SK-N-SH (cell line): ENCODE data around the gene SMIM13. TPM values are rescaled to one million over a fixed set of nuclear protein-coding genes. Genes with fewer than 3 reads are reported as not detected.
A peak's percentile ranks its signal among the peaks of the same experiment; 100 is the strongest.

Experiments
- CTCF ChIA-PET: fragments of 300-600, 350-600 bp; formaldehyde crosslinking; extraction: SDS; loops from one replicate; lab custom pipeline; 2021; lab: Yijun Ruan, JAX
- POLR2A ChIA-PET: fragments of 350-600 bp; sonication (Branson Sonifier 250); formaldehyde crosslinking; extraction: SDS; loops from one replicate; lab custom pipeline; 2020; ENCODE audit warnings: antibody characterized with exemption, inconsistent platforms; lab: Yijun Ruan, JAX
- DNase-seq: peaks from one replicate; pipeline ENCODE4 v3.0.0; 2012
- H2AFZ ChIP-seq: fragments of 200-600 bp; sonication (generic); 2 replicates; pipeline ENCODE4 v1.8.1; 2016; ENCODE audit warnings: antibody characterized with exemption, mild to moderate bottlenecking, low read depth
- H3F3A ChIP-seq: fragments of 200-600 bp; sonication (generic); replicated peaks from 2 replicates; pipeline ENCODE3; 2016; ENCODE audit warnings: antibody characterized with exemption, mild to moderate bottlenecking; ENCODE audit not compliant: insufficient read depth
- H3K27ac ChIP-seq, 2 experiments: fragments of 200-500 bp in 1 of 2; fragments of 200-600 bp in 1 of 2; sonication (Bioruptor generic) in 1 of 2; sonication (generic), shearing (Covaris generic) in 1 of 2; 2 replicates each; pipeline versions ENCODE4 v1.5.1 to v1.6.1; 2014 to 2016; ENCODE audit warnings: low read depth in 2 of 2, inconsistent platforms in 1 of 2, low read length in 1 of 2, mild to moderate bottlenecking in 1 of 2, mixed read lengths in 1 of 2
- H3K27me3 ChIP-seq: fragments of 200-600 bp; sonication (generic), shearing (Covaris generic); 2 replicates; pipeline ENCODE4 v1.6.1; 2016; ENCODE audit warnings: mixed run types; ENCODE audit not compliant: insufficient read depth
- H3K36me3 ChIP-seq, 2 experiments: fragments of 200-500 bp in 1 of 2; fragments of 200-600 bp in 1 of 2; sonication (Bioruptor generic) in 1 of 2; sonication (generic) in 1 of 2; replicated peaks in 1 of 2; 2 replicates each; pipeline versions ENCODE3 to v1.5.1; 2014 to 2016; ENCODE audit warnings: low read length in 1 of 2, mild to moderate bottlenecking in 1 of 2; ENCODE audit not compliant: insufficient read depth in 2 of 2, control insufficient read depth in 1 of 2
- H3K4me1 ChIP-seq, 2 experiments: fragments of 200-500 bp in 1 of 2; fragments of 200-600 bp in 1 of 2; sonication (Bioruptor generic) in 1 of 2; sonication (generic), shearing (Covaris generic) in 1 of 2; 2 replicates each; pipeline versions ENCODE4 v1.5.1 to v1.6.1; 2014 to 2016; ENCODE audit warnings: low read depth in 1 of 2, low read length in 1 of 2, mixed run types in 1 of 2; ENCODE audit not compliant: insufficient read depth in 2 of 2, control insufficient read depth in 1 of 2
- H3K4me2 ChIP-seq: fragments of 200-600 bp; sonication (generic), shearing (Covaris generic); 2 replicates; pipeline ENCODE4 v1.6.1; 2017; ENCODE audit warnings: mixed run types
- H3K4me3 ChIP-seq, 2 experiments: fragments of 200-500 bp in 1 of 2; fragments of 200-600 bp in 1 of 2; sonication (Bioruptor generic) in 1 of 2; sonication (generic), shearing (Covaris generic) in 1 of 2; 2 replicates each; pipeline versions ENCODE4 v1.5.1 to v1.8.1; 2014 to 2016; ENCODE audit warnings: low read depth in 2 of 2, inconsistent platforms in 1 of 2, low read length in 1 of 2, mild to moderate bottlenecking in 1 of 2, mixed read lengths in 1 of 2, moderate library complexity in 1 of 2
- H3K79me2 ChIP-seq: fragments of 200-600 bp; sonication (generic); 2 replicates; pipeline ENCODE4 v1.8.1; 2017; ENCODE audit warnings: mild to moderate bottlenecking; ENCODE audit not compliant: insufficient read depth
- H3K9ac ChIP-seq: fragments of 200-600 bp; sonication (generic); 2 replicates; pipeline ENCODE4 v1.6.1; 2017; ENCODE audit warnings: mixed run types
- H3K9me2 ChIP-seq: fragments of 200-600 bp; sonication (generic); 2 replicates; pipeline ENCODE4 v1.6.1; 2017; ENCODE audit warnings: mixed run types
- H3K9me3 ChIP-seq: fragments of 200-600 bp; sonication (generic); 2 replicates; pipeline ENCODE4 v1.6.1; 2017; ENCODE audit warnings: mixed run types, mild to moderate bottlenecking, moderate library complexity
- H4K20me1 ChIP-seq: fragments of 200-600 bp; sonication (generic); 2 replicates; pipeline ENCODE4 v1.6.1; 2017; ENCODE audit warnings: mild to moderate bottlenecking, mixed run types; ENCODE audit not compliant: insufficient read depth
- CHD2 ChIP-seq: fragments of 150-350 bp; IDR thresholded peaks from 2 replicates; pipeline ENCODE4 v1.6.1; 2018; ENCODE audit warnings: low read length; ENCODE audit not compliant: partially characterized antibody
- EZH2phosphoT487 ChIP-seq: fragments of 200-600 bp; sonication (generic); IDR thresholded peaks from 2 replicates; pipeline ENCODE4 v1.6.1; 2017; ENCODE audit warnings: low read depth, mixed run types, mild to moderate bottlenecking, antibody characterized with exemption, moderate library complexity, borderline replicate concordance
- FOXM1 ChIP-seq: IDR thresholded peaks from 2 replicates; pipeline ENCODE4 v1.4.0; 2012; ENCODE audit warnings: low read depth, mild to moderate bottlenecking
- GABPA ChIP-seq: IDR thresholded peaks from 2 replicates; pipeline ENCODE4 v1.4.0; 2012; ENCODE audit warnings: low read depth, mild to moderate bottlenecking
- JUND ChIP-seq: IDR thresholded peaks from 2 replicates; pipeline ENCODE4 v1.4.0; 2012
- MXI1 ChIP-seq: IDR thresholded peaks from 2 replicates; pipeline ENCODE4 v1.6.1; 2012; ENCODE audit warnings: mild to moderate bottlenecking, low read depth, low read length, improper control_type of control experiment
- NRF1 ChIP-seq: IDR thresholded peaks from 2 replicates; pipeline ENCODE4 v1.6.1; 2012; ENCODE audit warnings: low read depth, mild to moderate bottlenecking, low read length
- POLR2AphosphoS5 ChIP-seq: IDR thresholded peaks from 2 replicates; pipeline ENCODE4 v1.6.1; 2012; ENCODE audit warnings: low read depth, low read length
- RAD21 ChIP-seq: IDR thresholded peaks from 2 replicates; pipeline ENCODE4 v1.6.1; 2012; ENCODE audit warnings: mild to moderate bottlenecking, low read length
- RCOR1 ChIP-seq: fragments of 150-350 bp; IDR thresholded peaks from 2 replicates; pipeline ENCODE4 v1.6.1; 2017; ENCODE audit warnings: antibody characterized with exemption, low read length
- RFX5 ChIP-seq: IDR thresholded peaks from 2 replicates; pipeline ENCODE4 v1.6.1; 2012; ENCODE audit warnings: mild to moderate bottlenecking, improper control_type of control experiment, low read length
- RXRA ChIP-seq: IDR thresholded peaks from 2 replicates; pipeline ENCODE4 v1.4.0; 2012; ENCODE audit warnings: low read depth, mild to moderate bottlenecking, borderline replicate concordance
- SIN3A ChIP-seq: IDR thresholded peaks from 2 replicates; pipeline ENCODE4 v1.6.1; 2012; ENCODE audit warnings: low read depth, mild to moderate bottlenecking, low read length, moderate library complexity, borderline replicate concordance
- TAF1 ChIP-seq: IDR thresholded peaks from 2 replicates; pipeline ENCODE4 v1.6.1; 2012; ENCODE audit warnings: low read depth, mild to moderate bottlenecking, low read length, moderate library complexity, borderline replicate concordance
- TEAD4 ChIP-seq: IDR thresholded peaks from 2 replicates; pipeline ENCODE4 v1.4.0; 2012; ENCODE audit warnings: mild to moderate bottlenecking, borderline replicate concordance; ENCODE audit not compliant: insufficient read depth
- YY1 ChIP-seq: IDR thresholded peaks from 2 replicates; pipeline ENCODE4 v1.4.0; 2012; ENCODE audit warnings: low read depth, mild to moderate bottlenecking
- WGBS: methylation state at CpG from one replicate; pipeline ENCODE4 v1.1.6; 2017; ENCODE audit warnings: low lambda C conversion rate; 5-methylcytosine and 5-hydroxymethylcytosine counted together
- polyA plus RNA-seq, 3 experiments: library from polyadenylated mRNA; depleted of rRNA; stranded (reverse); fragments of >200 nt; gene quantifications; 2 replicates each; pipeline ENCODE4 v1.2.3, GENCODE V29; 2012
- TF ChIP-seq, protein P1 (sequence below): IDR thresholded peaks from 2 replicates; pipeline ENCODE4 v1.4.0; 2012; ENCODE audit warnings: low read depth, borderline replicate concordance
- TF ChIP-seq, protein P2 (sequence below): IDR thresholded peaks from 2 replicates; pipeline ENCODE4 v1.4.0; 2012; ENCODE audit warnings: low read depth
- TF ChIP-seq, protein P3 (sequence below): fragments of 200-600 bp; sonication (generic); IDR thresholded peaks from 2 replicates; pipeline ENCODE4 v1.6.1; 2017; ENCODE audit warnings: antibody characterized with exemption, mild to moderate bottlenecking, moderate library complexity

The SMIM13 gene
- polyA plus RNA-seq, 1 of the 3 experiments (the other 2 are of a cell fraction) = 2.1 TPM

DNA sequence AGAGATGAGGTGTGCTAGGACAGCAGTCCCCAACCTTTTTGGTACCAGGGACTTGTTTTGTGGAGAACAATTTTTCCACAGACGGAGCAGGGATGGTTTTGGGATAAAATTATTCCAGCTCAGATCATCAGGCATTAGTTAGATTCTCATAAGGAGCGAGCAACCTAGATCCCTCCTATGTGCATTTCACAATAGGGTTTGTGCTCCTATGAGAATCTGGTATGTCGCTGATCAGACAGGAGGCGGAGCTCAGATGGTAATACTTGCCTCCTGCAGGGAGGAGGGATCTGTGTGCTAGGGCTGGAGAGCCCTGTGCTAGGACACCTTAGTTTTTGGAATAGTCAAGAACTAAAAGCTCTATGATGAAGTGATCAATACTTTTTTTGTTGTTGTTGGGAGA lies 2.5 kb downstream of the SMIM13 start:
- Histone ChIP-seq H3K27me3 (no peaks in the 10 kb centered on the region), H3K36me3 (peaks cover 0 to 29% of the 10 kb centered on the region in 2 experiments), H3K27ac (0 out of 4 replicates have a peak overlapping the region, but pooled peaks of 1 of the 2 experiments have one; percentile 90), H3F3A (peaks cover 16% of the 10 kb centered on the region), H4K20me1 (peaks cover 11% of the 10 kb centered on the region), H3K4me3 (0 out of 4 replicates have a peak overlapping the region, but pooled peaks of 1 of the 2 experiments have one; percentile 86), H2AFZ (no peak overlapping the region), H3K4me2 (peak overlapping the region; percentile 91), H3K4me1 (peaks cover 8 to 10% of the 10 kb centered on the region in 2 experiments; a peak in 3 of 4 replicates), H3K9me2 (no peaks in the 10 kb centered on the region), H3K79me2 (peaks cover 70% of the 10 kb centered on the region), H3K9me3 (no peaks in the 10 kb centered on the region), H3K9ac (no peak overlapping the region)
- TF ChIP-seq EZH2phosphoT487 = no peak
- no peak for TF ChIP-seq RXRA
- TF ChIP-seq MXI1 = no peak
- TF ChIP-seq RAD21 = no peak
- TF ChIP-seq, protein P1, sequence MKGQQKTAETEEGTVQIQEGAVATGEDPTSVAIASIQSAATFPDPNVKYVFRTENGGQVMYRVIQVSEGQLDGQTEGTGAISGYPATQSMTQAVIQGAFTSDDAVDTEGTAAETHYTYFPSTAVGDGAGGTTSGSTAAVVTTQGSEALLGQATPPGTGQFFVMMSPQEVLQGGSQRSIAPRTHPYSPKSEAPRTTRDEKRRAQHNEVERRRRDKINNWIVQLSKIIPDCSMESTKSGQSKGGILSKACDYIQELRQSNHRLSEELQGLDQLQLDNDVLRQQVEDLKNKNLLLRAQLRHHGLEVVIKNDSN = no peak
- no peak for TF ChIP-seq YY1
- TF ChIP-seq FOXM1 = no peak
- TF ChIP-seq GABPA = no peak
- TF ChIP-seq JUND = no peak
- TF ChIP-seq POLR2AphosphoS5 = no peak
- no peak for TF ChIP-seq CHD2
- TF ChIP-seq, protein P2, sequence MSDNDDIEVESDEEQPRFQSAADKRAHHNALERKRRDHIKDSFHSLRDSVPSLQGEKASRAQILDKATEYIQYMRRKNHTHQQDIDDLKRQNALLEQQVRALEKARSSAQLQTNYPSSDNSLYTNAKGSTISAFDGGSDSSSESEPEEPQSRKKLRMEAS = no peak
- no peak for TF ChIP-seq NRF1
- no peak for TF ChIP-seq RFX5
- TF ChIP-seq, protein P3, sequence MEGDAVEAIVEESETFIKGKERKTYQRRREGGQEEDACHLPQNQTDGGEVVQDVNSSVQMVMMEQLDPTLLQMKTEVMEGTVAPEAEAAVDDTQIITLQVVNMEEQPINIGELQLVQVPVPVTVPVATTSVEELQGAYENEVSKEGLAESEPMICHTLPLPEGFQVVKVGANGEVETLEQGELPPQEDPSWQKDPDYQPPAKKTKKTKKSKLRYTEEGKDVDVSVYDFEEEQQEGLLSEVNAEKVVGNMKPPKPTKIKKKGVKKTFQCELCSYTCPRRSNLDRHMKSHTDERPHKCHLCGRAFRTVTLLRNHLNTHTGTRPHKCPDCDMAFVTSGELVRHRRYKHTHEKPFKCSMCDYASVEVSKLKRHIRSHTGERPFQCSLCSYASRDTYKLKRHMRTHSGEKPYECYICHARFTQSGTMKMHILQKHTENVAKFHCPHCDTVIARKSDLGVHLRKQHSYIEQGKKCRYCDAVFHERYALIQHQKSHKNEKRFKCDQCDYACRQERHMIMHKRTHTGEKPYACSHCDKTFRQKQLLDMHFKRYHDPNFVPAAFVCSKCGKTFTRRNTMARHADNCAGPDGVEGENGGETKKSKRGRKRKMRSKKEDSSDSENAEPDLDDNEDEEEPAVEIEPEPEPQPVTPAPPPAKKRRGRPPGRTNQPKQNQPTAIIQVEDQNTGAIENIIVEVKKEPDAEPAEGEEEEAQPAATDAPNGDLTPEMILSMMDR = no peak
- no peak for TF ChIP-seq TAF1
- no peak for TF ChIP-seq TEAD4
- no peak for TF ChIP-seq RCOR1
- TF ChIP-seq SIN3A = no peak
- POLR2A ChIA-PET = no interaction called here
- 81% methylated on average over 4 of the region's 4 CpGs for WGBS
- peak; percentile 27 for DNase-seq
- CTCF ChIA-PET = interaction anchor here (1.2 to 1.8 kb wide), 4 partner anchors 9 to 401 kb away, joined by 3 to 5 read pairs (median 4); no protein-coding TSS in a partner anchor
